ENCODE measurements around the gene MESD. TPM values are rescaled to one million over a fixed set of nuclear protein-coding genes. Genes with fewer than 3 reads are reported as not detected.

Gene MESD
- total and polyA plus RNA-seq, 9 of the 15 experiments (the other 6 are each of a cell fraction or from before 2014, with no cell fraction given), result 11.3 to 39.7 (median 22.8) TPM

DNA sequence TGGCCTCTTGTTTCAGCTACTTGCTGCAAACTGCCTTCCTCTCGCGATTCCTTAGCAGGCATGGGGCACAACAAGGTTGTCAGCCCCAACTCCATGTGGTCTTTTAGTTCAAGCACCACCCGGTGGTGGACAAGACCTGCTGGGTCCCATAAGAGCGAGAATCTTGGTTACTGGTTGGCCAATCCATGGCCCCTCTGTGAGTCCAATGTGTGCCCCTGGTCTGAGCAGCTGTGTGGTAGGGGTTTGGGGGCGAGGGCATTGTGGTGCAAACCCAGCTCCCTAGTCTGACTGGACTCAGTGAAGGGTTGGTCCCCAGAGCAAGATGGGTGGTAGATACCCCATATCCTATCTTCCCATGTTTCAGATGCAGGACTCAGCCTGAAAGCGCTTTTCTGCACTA, 48.8 kb downstream of the MESD start:
- TF ChIP-seq ZNF830 (CRISPR knock-in tag; IDR thresholded peaks at IDR 0.05) (no peak), ZNF140 (CRISPR knock-in tag; IDR thresholded peaks at IDR 0.05) (no peak), CC2D1A (IDR thresholded peaks at IDR 0.05) (no peak), TAF15 (IDR thresholded peaks at IDR 0.05; ENCODE audit: low read depth, low read length) (no peak), NFATC3 (IDR thresholded peaks at IDR 0.05) (no peak)
- TF ChIP-seq, protein P1, sequence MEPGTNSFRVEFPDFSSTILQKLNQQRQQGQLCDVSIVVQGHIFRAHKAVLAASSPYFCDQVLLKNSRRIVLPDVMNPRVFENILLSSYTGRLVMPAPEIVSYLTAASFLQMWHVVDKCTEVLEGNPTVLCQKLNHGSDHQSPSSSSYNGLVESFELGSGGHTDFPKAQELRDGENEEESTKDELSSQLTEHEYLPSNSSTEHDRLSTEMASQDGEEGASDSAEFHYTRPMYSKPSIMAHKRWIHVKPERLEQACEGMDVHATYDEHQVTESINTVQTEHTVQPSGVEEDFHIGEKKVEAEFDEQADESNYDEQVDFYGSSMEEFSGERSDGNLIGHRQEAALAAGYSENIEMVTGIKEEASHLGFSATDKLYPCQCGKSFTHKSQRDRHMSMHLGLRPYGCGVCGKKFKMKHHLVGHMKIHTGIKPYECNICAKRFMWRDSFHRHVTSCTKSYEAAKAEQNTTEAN (CRISPR knock-in tag; IDR thresholded peaks at IDR 0.05), result no peak
- TF ChIP-seq, protein P2, sequence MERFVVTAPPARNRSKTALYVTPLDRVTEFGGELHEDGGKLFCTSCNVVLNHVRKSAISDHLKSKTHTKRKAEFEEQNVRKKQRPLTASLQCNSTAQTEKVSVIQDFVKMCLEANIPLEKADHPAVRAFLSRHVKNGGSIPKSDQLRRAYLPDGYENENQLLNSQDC (CRISPR knock-in tag; IDR thresholded peaks at IDR 0.05), result no peak
- TF ChIP-seq, protein P3, sequence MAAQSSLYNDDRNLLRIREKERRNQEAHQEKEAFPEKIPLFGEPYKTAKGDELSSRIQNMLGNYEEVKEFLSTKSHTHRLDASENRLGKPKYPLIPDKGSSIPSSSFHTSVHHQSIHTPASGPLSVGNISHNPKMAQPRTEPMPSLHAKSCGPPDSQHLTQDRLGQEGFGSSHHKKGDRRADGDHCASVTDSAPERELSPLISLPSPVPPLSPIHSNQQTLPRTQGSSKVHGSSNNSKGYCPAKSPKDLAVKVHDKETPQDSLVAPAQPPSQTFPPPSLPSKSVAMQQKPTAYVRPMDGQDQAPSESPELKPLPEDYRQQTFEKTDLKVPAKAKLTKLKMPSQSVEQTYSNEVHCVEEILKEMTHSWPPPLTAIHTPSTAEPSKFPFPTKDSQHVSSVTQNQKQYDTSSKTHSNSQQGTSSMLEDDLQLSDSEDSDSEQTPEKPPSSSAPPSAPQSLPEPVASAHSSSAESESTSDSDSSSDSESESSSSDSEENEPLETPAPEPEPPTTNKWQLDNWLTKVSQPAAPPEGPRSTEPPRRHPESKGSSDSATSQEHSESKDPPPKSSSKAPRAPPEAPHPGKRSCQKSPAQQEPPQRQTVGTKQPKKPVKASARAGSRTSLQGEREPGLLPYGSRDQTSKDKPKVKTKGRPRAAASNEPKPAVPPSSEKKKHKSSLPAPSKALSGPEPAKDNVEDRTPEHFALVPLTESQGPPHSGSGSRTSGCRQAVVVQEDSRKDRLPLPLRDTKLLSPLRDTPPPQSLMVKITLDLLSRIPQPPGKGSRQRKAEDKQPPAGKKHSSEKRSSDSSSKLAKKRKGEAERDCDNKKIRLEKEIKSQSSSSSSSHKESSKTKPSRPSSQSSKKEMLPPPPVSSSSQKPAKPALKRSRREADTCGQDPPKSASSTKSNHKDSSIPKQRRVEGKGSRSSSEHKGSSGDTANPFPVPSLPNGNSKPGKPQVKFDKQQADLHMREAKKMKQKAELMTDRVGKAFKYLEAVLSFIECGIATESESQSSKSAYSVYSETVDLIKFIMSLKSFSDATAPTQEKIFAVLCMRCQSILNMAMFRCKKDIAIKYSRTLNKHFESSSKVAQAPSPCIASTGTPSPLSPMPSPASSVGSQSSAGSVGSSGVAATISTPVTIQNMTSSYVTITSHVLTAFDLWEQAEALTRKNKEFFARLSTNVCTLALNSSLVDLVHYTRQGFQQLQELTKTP (IDR thresholded peaks at IDR 0.05; ENCODE audit: low read depth in 1 of 2, partially characterized antibody in 2 of 2), result no peak
- TF ChIP-seq, protein P4, sequence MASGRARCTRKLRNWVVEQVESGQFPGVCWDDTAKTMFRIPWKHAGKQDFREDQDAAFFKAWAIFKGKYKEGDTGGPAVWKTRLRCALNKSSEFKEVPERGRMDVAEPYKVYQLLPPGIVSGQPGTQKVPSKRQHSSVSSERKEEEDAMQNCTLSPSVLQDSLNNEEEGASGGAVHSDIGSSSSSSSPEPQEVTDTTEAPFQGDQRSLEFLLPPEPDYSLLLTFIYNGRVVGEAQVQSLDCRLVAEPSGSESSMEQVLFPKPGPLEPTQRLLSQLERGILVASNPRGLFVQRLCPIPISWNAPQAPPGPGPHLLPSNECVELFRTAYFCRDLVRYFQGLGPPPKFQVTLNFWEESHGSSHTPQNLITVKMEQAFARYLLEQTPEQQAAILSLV (tag; IDR thresholded peaks at IDR 0.05), result no peak
- H3K4me1 ChIP-seq (replicated peaks in 1 of 2; ENCODE audit: control insufficient read depth in 2 of 2, insufficient read depth in 2 of 2, low read length in 2 of 2), result no peaks in the 10 kb centered on the region; a peak in 1 of 5 replicates
- no peak overlapping the region for H3K9ac ChIP-seq (ENCODE audit: insufficient read depth in 1 of 2, low read depth in 2 of 2, low read length in 2 of 2)
- H3K79me2 ChIP-seq (ENCODE audit: control insufficient read depth, insufficient read depth, low read length), result no peaks in the 10 kb centered on the region
- no peak overlapping the region for H3K27ac ChIP-seq (ENCODE audit: extremely low read depth, low read depth, low read length)
- CTCF ChIA-PET (ENCODE audit: low intra/inter-chr PET ratio), result no interaction called here
- 39% methylated on average over 6 of the region's 6 CpGs for WGBS (ENCODE audit: insufficient coverage, low coverage, missing lambda C conversion rate)
- H3K9me1 ChIP-seq (ENCODE audit: control insufficient read depth, insufficient read depth, low read length), result no peaks in the 10 kb centered on the region
- FAIRE-seq (no peak), ATAC-seq (no peak), DNase-seq (ENCODE audit: extremely low read depth in 1 of 4, low spot score in 3 of 4) (no peak)
- 0 out of 3 replicates have a peak, but pooled peaks cover 2% of the 10 kb centered on the region for H3K36me3 ChIP-seq (ENCODE audit: control insufficient read depth, insufficient read depth, low read length)
- in situ Hi-C loops (cut with MboI) (no loop called here), intact Hi-C loops (cut with micrococcal nuclease) (no loop called here)
- POLR2A ChIA-PET, result no interaction called here
- H2AFZ ChIP-seq (ENCODE audit: low read depth, low read length), result no peak overlapping the region
- H3K4me3 ChIP-seq, result no peak overlapping the region
- H3K9me3 ChIP-seq (replicated peaks; ENCODE audit: control insufficient read depth, insufficient read depth, low read depth, low read length), result no peaks in the 10 kb centered on the region
- BruUV-seq (replicated peaks), result no TSS peak
- H3K27me3 ChIP-seq (ENCODE audit: control insufficient read depth in 2 of 2, insufficient read depth in 2 of 2, low read length in 2 of 2), result no peaks in the 10 kb centered on the region
- H3K4me2 ChIP-seq (ENCODE audit: insufficient read depth, low read length), result no peak overlapping the region
- peaks cover 12% of the 10 kb centered on the region; the same call in 1 of the 2 replicates for H4K20me1 ChIP-seq (replicated peaks; ENCODE audit: control insufficient read depth, insufficient read depth, low read length)
